Measurements from ENCODE around the gene RALGDS.

DNA sequence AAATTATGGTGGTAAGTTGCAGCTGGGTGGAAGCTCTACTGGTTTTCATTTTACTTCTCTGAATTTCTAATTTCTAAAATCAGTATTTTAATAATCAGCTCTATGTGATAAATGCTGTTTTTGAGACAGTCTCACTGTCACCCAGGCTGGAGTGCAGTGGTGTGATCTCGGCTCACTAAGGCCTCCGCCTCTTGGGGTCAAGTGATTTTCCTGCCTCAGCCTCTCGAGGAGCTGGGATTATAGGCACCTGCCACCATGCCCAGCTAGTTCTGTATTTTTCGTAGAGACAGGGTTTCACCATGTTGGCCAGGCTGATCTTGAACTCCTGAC, 1.5 kb upstream of the RALGDS start:
- TF ChIP-seq CTCF (IDR thresholded peaks at IDR 0.05) (no peak), POLR2A (IDR thresholded peaks at IDR 0.05) (no peak)
